Activated gamma-delta T cell (primary cell): ENCODE data around the gene TPSB2.

Source experiments
- DNase-seq: peaks from one replicate; lab custom pipeline; 2025; lab: John Stamatoyannopoulos, UW

Gene TPSB2

DNA sequence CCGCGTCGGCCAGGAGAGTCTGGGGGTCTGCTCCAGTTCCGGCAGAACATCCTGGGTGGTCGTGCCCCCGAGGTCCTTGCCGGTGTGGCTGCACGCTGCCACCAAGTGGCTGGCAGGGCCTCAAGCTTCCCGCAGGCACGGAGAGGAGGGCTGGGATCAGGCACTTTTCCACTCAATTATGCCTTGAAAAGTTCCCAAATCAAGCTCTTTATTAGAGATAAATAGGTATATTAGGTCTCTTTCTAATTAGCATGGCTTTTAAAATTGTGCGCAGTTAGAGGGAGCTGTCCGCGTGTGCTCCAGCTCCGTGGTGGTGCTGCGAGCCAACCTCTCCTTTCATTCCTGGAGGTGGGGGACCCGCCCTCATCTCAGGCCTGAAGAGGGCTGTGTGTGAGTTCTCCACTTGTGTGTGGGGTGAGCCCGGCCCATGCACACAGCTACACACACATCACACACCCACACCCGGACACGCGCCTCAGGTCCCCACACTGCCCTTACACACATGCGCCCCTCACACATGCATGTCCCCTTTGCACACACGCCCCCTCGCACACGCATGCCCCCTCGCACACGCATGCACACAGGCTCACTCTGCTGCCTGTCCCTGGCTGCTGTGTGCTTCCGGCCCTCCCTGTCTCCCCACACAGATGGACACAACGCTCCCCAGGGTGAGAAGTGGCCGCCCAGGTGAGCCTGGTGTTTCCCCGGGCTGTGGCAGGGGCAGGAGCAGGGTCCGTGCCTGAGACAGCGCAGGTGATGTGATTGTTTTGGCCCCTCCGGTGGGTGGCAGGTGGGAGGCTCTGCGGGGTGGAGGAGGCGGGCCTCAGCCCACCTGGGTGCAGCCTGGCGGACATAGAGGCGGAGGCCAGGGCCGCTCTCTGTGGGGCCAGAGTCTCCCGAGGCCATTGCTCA lies 48.3 kb downstream of the TPSB2 start:
- no peak for DNase-seq

DNA sequence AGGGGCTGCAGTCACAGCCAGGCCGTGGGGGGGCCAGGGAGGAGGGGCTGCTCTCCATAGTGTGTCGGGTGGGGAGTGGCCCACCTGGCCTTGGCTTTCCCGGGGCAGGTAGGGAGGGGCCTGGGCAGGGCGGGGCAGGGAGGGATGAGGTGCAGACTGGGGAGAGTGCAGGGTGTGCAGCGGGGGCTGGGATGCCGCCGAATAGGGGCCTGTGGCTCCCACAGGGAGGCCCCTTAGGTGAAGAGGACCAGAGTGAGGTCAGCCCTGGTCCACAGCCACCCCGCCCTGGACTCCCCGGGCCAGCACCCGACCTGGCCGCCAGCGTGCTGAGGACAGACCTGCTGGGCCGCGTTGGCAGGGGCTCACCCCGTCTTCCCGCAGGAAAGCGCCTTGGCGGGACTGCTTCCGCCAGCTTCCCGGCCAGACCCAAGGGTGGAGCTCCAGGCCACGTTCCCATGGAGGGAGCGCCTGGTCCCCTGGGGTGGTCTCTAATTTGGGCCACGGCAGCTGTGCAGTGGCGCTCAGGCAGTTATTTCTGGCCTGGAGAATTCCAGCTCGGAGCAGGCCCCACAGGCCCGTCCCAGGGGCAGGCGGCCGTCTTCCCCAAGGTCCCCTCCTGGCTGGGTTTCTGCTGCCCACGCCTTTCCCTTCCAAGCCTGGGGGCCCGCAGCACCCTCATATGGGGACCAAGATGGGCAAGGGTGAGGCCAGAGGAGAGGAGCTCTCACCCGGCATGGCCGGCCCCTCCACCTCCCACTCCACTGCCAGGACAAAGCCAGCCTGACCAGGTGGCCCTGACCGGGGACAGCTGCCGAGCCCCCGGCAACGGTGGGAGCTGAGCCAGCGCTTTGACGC lies 49.2 kb downstream of the TPSB2 start:
- DNase-seq = no peak
